GM21825 (cell line): ENCODE results near the gene RSBN1.
"Not testable (repeated sequence)": the region's sequence is repeated elsewhere in the genome, so short reads cannot be mapped to it uniquely, and the experiment has no call there.

Source experiments
- ATAC-seq: cut with Tn5 transposase; IDR thresholded peaks from one replicate; pipeline ENCODE4 v1.9.1; 2021; ENCODE audit warnings: mild to moderate bottlenecking, moderate library complexity; ENCODE audit not compliant: unreplicated experiment

RSBN1 gene

GRCh38 chr1:113811888-113812660 is at the start of gene RSBN1:
Gene RSBN1 (minus strand): TSS chr1:113812476. CDS start chr1:113812412, 64 bp downstream.
- ATAC-seq, result peak; percentile 95

DNA sequence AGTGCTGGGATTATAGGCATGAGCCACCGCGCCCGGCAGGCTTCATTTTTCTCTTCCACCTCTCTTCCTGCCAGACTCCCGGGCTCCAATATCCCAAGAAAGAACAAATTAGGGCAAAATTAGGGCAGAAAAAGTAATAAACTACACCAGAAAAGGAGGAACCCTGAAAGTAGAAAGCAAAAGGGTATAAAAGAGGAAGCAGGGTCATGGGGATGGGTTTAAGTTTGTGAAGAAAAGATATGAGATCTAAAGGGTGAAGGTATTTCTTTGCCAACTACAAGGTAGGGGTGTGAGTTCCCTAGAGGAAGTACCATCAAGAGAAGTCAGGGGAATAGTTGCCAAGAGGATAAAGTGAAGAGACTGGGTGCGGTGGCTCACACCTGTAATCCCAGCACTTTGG is 49.4 kb upstream of the RSBN1 start:
- no peak for ATAC-seq

DNA sequence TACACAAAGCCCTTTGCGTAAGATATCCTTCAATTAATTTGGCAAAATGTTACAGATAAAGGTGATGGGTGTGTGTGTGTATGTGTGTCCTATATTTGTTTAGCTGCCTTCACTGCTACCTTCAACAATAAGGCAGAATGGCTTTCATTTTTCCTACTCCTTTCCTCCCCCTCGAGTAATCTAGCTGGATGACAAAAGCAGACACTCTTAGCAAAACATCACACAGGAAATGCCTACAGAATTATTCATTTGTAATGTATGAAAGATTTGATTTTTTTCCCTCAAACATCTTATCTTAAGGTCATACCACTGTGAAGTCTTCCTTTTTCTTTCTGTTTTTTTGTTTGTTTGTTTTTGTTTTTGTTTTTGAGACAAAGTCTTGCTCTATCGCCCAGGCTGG is 48.6 kb upstream of the RSBN1 start:
- ATAC-seq, result no peak

- peak; percentile 90 for ATAC-seq
Observed at GRCh38 chr1:113859478-113860175, 47.4 kb upstream of the RSBN1 start.

- ATAC-seq, result no peak
Observed at GRCh38 chr1:113858982-113859381, 46.7 kb upstream of the RSBN1 start.

- ATAC-seq, result no peak
Observed at GRCh38 chr1:113858418-113858817, 46.1 kb upstream of the RSBN1 start.

DNA sequence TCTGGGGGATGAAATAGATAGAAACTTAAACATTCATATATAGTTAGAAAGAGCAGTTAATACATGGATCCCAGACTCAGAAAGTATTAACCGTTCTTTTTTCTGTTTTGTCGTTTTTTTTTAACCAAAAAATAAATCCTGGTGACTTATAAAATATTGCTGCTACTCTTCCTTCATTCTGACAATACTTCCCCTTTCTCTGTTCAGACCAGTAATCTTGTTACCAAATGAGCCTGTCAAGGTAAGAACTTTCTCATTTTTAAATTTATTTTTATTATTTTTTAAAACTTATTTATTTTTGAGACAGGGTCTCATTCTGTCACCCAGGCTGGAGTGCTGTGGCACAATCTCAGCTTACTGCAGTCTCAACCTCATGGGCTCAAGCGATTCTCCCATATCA is 45.5 kb upstream of the RSBN1 start:
- ATAC-seq, result no peak

- no peak for ATAC-seq
Observed at GRCh38 chr1:113856401-113856790, 44.1 kb upstream of the RSBN1 start.

DNA sequence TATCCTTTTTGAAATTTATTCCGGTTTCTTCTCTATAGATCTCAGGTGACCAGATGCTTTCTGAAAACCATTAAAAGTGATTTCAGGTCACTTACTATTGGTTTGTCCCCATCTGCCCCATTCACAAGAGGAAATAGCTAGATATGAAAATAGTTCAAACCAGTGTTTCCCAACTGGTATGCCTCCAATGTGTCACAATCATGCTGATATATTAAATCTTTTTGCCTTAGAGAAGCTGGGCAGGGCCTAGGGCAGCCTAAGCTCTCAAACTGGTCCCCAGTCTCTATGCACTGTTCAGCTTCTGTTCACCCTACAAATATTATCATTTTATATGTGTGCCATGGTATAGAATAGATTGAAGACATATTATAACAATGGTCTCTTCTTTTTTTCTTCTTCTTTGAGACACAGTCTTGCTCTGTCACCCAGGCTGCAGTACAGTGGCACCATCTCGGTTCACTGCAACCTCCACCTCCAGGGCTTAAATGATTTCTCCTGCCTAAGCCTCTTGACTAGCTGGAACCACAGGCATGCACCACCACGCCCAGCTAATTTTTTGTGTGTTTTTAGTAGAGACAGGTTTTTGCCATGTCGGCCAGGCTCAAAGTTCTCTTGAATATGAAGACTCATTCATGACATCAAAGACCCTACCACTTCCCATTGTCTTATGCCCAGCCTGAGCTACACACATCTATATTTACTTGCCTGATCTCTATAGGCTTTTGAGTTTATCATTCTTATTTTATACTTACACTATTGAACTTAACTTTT is 43.5 kb upstream of the RSBN1 start:
- no peak for ATAC-seq

- ATAC-seq, result no peak
Observed at GRCh38 chr1:113854234-113854633, 42.0 kb upstream of the RSBN1 start.

GRCh38 chr1:113852694-113853093 is 40.4 kb upstream of the RSBN1 start:
- ATAC-seq, result not testable (repeated sequence)

GRCh38 chr1:113850127-113850796 is 38.0 kb upstream of the RSBN1 start:
- no peak for ATAC-seq

DNA sequence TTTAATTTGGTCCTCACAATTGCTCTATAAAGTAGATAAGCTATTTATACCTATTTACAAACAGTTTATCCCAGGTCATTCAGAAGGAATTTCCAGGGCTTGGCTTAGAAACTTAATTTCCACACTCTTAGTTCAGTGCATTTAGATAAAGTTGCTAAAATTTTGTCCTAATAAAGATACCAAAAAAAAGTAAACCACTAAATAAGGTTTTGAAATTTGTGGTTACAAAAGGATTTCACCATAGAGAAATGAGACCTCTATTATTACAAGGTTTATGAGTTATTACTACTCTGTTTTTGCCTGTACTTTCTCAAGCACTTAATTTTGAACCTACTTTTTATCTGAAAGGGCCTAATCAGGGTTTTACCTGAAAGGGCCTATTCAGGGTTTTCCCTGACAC is 36.8 kb upstream of the RSBN1 start:
- no peak for ATAC-seq

GRCh38 chr1:113846391-113847035 is 34.2 kb upstream of the RSBN1 start:
- no peak for ATAC-seq

DNA sequence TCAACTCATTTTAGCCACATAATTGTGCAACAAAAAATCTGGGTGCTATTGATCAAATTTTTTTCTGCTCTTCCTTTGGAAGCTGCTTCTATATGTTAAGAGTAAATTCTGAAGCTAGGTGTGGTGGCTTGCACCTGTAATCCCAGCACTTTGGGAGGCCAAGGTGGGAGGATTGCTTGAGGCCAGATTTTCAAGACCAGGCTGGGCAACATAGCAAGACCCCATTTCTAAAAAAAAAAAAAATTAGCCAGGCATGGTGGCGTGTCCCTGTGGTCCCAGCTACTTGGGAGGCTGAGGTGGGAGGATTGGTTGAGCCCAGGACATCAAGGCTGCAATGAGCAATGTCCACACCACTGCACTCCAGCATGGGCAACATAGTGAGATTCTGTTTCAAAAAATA is 24.3 kb upstream of the RSBN1 start:
- no peak for ATAC-seq

- no peak for ATAC-seq
Observed at GRCh38 chr1:113835686-113836290, 23.5 kb upstream of the RSBN1 start.

GRCh38 chr1:113834716-113835115 is 22.4 kb upstream of the RSBN1 start:
- ATAC-seq, result no peak

GRCh38 chr1:113830039-113830438 is 17.8 kb upstream of the RSBN1 start:
- no peak for ATAC-seq

DNA sequence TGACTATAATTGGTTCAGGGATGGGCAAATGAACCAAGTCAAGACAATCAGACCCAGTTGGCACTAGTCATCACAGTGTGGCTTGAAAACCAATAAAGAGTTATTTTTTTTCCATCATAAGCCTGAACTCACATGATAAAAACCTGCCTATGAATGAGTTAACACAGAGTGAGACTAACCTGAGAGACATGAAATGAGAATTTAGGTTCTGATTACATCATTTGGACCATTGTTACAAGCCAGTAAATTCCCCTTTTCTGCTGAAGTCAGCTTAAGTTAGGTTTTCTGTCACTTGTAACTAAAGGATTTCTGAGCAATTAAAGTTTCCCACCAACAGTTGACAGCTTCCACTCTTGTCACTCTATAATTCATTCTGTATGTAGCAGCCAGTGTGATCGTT is 9.6 kb upstream of the RSBN1 start:
- no peak for ATAC-seq

DNA sequence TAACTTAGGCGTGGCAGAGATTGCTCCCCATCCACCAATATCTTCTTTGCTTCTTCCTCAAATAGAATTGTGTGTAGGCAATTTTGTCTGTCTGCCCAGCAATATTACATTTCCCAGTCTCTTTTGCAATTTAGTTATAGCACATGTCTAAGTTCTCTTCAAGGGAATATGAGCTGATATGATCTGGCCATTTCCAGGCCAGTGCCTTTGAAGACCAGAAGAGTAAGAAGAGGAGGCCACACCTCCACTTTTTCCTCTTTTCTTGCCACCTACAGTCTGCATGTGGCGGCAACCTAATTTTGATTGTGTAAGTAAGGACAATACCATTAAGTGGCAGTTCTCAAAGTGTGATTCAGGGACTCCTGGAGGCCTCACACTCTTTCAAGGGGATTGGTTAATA is 6.3 kb upstream of the RSBN1 start:
- ATAC-seq, result no peak
